GM20431 (cell line): ENCODE measurements around the gene PIGQ.
"Not testable (repeated sequence)": the region's sequence is repeated elsewhere in the genome, so short reads cannot be mapped to it uniquely, and the experiment has no call there.

Experiments
- in situ Hi-C: fragments of 300-500 bp; cut with MseI, MboI; formaldehyde crosslinking; loops from one replicate; pipeline ENCODE4 v1.15.0; 2020; ENCODE audit warnings: low sequenced_read_pairs; ENCODE audit not compliant: unreplicated experiment

Gene PIGQ

DNA sequence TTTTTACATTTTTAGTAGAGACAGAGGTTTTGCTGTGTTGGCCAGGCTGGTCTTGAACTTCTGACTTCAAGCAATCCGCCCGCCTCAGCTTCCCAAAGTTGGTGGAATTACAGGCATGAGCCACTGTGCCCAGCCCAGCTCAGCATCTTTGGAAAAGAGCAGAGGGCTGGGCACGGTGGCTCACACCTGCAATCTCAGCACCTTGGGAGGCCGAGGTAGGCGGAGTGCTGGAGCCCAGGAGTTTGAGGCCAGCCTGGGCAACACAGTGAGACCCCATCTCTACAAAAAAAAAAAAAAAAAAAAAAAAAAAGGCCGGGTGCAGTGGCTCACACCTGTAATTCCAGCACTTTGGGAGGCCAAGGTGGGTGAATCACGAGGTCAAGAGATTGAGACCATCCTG lies 27.9 kb downstream of the PIGQ start:
- in situ Hi-C loops, result not testable (repeated sequence)

DNA sequence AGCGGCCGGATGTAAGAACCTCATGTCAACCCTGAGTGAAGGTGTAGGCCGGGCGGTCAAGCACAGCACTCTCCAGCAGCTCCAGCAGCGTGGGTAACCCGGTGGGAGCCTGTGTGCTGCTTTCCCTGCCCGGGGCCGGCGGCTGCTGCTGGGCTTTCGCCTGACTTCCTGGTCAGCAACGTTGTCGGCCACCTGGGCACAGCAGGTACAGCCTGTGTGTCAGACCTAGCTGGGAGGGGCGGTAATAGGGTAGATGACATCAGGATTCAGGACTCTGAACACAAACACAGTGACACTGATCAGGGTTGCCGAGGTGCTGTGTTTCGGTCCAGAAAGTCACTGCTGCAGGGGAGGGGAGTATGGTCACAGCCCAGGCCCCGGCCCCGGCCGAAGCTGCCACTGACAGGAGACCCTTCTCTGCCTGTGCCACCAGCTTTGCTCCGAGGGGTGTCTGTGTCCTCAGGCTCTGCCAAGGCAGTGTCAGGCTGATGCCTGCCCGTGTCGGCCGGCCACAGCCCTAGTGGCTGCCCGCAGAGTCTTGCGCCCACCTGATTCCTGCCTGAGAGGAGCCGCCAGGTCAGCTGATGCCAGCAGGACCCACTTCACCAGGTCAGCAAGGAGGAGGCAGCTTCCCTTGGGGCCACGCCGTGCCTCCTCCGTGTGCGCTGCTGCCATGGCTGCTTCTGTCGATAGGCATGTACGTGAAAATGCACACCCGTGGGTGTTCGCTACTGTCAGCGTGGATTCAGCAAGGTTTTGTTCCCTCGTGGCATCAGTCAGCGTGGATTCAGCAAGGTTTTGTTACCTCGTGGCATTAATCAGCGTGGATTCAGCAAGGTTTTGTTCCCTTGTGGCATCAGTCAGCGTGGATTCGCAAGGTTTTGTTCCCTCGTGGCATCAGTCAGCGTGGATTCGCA lies 29.3 kb downstream of the PIGQ start:
- in situ Hi-C loops, result no loop called here

DNA sequence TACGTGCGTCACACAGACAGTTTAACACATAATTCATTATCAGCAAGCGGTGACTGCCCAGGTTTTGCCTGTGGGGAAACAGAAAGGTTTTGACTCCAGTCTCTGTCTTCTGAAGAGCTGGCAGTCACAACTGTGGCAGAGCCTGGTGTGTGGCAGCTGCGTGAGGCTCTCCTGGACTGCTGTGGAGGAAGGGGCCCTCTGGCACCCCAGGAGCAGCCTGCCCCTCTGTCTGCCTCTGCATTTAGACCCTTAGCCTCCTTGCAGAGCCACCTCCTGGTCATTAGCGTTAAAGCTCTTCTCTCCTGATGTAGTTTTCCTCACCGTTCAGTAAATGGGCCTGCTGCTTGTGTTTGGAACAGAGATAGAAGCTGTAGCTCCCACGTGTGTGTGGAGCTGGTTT lies 31.0 kb downstream of the PIGQ start:
- in situ Hi-C loops, result no loop called here

DNA sequence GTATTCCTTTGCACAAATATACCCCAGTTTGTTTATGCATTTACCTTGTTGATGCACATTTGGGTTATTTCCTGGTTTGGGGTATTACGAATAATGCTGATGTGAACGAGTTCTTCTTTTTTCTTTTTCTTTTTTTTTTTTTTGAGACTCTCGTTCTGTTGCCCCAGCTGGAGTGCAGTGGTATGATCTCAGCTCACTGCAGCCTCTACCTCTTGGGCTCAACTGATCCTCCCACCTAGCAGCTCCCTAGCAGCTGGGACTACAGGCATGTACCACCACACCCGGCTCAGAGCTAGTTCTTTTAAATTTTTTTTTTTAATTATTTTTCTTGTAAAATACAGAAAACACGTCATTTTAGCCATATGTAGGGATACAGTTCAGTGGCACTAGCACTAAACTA lies 34.2 kb downstream of the PIGQ start:
- in situ Hi-C loops, result no loop called here

DNA sequence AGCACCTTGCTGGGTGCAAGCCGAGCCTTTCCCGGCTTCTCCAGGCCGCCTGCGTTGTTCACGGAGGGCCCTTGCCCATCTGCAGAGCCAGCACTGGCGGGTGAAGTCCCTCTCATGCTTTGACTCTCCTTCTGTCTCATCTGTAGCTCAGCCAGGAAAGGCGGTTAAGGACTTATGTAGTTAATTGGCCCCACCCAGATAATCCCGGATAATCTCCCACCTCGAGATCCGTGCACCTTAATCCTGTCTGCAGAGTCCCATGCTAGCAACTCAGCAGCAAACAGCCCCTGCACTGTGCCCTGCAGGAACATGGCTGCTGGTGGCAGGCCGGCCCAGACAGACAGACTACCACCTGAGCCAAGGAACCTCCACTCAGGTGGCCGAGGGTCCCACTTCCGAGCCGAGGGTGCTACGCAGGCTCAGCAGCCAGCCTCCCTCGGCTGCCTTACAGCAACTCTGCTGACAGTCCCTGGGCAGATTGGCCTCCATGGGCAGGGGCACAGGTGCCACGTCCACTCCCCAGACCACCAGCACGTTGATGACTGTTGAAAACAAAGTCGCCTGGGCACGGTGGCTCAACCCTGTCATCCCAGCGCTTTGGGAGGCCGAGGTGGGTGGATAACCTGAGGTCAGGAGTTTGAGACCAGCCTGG lies 37.0 kb downstream of the PIGQ start:
- in situ Hi-C loops, result no loop called here

DNA sequence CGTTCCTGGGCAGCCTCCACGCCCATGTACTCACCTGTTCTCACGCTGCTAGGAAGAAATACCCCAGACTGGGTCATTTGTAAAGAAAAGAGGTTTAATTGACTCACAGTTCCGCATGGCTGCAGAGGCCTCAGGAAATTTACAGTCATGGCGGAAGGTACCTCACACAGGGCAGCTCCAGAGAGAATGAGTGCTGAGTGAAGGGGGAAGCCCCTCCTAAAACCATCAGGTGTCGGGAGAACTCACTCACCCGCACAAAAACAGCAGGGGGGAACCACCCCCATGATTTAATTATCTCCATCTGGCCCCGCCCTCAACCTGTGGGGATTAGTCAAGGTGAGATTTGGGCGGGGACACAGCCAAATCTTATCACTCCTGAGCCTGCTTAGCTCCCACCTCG lies 38.3 kb downstream of the PIGQ start:
- in situ Hi-C loops, result no loop called here

DNA sequence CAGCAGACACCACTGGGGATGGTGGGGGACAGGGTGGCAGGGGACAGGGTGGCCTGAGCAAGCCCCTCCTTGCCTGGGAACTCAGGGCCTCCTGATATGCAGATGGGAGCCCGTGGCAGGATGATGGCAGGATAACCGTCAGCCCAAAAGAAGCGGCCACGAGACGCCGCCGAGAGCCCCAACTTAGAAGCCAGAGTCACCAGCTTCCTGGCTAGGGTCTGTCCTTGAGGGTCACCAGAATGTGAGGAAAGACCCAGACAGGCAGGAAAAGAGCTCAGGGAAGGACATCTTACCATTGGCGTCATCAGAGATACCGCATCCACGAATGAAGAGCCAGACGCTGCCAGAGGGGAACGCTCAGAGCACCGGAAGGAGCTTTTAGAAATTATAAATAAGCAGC lies 39.5 kb downstream of the PIGQ start:
- in situ Hi-C loops, result no loop called here

DNA sequence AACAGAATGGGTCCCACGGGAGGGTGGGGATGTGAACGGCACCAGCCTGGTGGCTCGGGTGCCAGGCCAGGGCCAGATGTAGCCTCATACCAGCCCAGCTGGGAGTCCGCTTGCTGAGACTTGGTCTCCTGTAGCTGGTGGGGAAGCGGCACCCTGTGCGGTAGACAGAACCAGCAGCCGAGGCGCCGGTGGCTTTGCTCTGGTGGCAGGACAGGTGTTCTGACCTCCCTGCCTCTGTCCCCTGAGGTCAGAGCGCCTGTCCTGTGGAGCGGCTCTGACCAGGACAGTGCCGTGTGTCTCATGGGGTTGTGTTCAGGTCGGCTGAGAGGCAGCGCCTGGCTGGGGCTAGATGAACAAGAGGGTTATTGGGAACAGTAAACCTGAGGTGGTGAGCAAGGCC lies 40.2 kb downstream of the PIGQ start:
- in situ Hi-C loops, result no loop called here

DNA sequence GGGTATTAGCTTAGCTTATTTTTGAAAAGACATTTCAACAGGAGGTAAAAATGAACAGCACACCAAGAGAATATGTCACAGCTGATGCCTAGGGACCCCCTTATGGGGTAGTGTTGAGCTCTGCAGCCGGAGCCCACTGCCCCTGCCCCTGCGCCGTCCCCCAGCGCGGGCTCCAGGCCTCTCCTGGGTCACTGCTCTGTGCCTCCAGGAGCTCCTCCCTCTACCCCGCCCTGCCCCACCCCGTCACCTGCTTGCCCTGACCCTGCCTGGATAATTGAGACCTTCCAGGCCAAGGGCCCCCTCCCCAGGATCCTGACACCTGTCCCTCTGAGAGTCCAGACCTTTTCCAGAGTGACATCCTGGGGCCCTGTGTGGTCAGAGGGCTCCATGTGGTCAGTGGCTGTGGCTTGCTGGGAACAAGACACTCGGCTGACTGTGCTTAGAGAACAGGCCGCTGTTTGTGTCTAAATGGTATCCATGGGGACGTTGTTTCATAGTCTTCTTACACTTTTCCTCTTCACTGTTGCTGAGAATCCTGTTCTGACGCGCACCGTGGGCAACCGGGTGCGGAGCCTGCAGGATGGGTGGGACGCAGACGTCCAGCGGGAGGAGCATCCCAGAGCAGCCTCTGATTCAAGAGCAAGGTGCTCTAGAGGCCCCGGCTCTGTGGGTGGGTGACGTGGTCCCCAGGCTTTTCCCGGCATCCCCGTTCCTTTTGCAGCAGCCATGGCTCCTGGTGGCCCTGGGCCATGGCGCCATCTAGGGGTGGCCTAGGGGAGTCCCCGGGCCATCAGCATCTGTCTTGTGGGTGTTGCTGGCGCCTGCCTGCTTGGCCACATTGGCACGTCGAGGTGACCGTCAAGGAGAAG lies 41.0 kb downstream of the PIGQ start:
- in situ Hi-C loops, result no loop called here

DNA sequence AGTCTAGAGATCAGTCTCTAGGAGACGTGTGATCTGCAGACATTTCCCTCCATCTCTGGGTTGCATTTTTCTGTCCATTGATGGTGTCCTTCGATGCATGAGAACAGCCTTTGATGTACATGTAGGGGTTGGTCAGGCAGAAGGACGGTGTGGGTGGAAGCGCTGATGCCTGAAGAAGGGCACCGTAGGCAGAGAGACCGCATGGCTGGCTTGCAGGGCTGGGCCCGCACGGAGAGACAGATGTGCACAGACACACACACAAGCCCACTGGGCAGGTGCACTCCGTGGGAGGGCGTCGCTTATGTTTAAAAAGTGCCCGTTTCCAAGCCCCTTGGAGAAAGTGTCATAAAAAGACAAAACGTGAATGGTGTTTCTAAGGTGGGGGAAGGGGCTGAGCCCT lies 45.4 kb downstream of the PIGQ start:
- in situ Hi-C loops, result no loop called here

DNA sequence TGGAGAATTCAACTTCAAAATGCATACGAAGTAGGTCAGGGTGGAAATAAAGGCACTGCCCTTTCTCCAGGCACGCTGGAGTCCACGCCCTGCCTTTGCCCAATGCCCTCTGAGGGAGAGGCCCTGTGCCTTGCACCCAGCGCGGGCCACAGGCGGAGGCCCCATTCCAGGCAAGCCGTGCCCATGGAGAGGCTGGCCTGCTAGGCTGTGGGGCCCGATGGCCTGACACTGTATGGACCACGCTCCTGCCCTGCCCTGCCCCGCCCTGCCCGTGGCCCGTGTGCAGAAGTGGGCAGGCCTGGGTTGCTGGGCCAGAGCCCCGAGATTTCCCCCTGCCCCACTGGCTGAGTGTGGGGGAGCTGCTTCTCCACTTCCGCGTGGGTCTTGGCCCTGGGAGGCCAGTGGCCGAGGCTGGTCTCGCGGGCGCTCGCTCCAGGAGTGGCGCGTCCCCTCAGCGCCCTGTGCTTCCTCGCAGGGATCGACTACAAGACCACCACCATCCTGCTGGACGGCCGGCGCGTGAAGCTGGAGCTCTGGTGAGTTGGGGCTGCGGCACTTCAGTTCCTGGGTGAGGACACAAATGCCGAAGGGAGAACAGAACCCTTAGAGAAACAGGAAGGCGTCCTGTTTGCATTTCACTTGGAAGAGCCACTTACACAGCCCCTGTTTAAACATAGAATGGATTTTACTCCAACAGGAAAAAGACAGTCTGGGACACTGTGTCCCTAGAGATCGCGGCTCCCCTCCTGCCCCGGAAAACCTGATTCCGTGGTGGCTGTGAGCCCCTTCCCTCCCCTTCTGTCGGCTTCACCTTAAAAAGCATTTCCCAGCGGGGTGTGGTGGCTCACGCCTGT lies 47.2 kb downstream of the PIGQ start:
- in situ Hi-C loops, result no loop called here

DNA sequence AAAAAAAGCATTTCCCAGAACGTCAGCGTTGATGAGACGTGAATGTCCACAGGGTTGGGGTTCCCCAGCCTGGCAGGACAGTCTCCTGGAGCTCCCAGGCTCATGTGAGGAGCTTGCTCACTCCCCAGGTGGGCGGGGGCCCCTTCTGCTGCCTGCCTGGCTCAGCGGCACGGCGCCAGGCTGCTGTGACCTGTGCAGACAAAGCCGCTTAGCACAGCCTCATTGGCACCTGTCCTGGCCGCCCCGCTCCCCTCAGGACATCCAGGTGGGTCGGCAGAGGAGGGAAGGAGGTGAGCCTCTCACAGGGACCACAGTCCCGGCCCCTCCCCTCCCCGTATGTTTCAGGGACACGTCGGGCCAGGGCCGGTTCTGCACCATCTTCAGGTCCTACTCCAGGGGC lies 48.1 kb downstream of the PIGQ start:
- in situ Hi-C loops, result no loop called here

DNA sequence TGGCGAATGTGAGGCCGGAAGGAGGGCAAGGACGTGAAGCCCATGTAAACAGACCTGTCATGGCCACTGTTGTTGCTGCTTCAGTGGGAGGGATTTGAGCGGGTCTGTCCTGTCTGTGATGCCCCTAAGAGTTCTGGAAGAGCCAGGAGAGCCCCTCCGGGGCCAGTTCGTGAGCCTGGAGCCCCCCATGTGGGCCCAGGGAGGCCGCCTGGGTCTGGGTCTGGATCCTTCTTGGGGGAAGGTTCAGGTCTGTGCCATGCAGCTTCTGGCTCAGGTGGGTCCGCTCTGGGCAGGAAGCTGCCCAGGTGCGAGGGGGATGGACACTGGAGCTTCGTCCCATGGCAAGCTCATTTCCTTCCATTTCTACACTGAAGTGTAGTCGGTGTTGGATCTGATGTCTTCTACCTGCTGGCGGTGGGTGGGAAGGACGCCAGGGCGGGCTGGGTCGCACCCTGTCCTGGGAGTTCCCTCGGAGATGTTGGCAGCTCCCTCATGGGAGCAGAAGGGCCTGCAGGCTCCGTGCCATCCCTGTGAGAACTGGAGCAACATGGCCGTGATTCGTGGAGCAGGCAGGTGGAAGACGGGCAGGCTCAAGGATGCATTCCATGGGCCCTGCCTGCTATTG lies 49.8 kb downstream of the PIGQ start:
- in situ Hi-C loops, result no loop called here

DNA sequence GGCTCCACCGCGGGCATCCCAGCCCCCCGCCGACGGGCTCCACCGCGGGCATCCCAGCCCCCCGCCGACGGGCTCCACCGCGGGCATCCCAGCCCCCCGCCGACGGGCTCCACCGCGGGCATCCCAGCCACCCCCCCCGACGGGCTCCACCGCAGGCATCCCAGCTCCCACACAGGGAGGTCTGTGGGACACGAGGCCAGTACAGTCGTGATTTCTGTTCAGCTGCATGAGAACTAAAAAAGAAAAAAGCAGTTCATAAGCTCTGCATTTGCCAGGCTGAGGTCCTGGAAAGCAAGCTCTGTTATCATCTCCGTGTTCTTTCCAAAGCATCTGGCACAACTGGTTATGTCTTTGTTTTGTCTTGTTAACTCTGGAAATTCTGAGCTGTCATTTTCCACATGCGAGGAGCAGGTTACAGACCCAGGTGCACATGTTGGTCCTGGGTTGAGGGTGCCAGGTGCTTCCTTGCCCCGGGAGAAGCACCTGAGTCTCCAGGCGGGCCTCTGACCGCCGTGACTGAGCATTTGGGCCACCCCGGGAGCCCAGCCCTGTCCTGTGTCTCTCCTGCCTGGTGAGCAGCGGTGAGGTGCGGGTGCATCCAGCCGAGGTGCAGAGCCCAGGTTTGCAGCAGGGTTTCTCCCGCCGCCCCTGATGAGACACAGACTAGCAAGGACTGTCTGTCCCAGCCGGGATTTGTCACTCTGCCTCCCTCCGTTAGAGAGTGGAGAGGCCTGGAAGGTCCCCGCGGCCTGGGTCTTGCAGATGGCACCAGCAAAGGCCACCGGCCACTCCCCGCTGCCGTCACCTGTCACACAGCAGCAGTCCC lies 51.1 kb downstream of the PIGQ start:
- in situ Hi-C loops, result no loop called here

DNA sequence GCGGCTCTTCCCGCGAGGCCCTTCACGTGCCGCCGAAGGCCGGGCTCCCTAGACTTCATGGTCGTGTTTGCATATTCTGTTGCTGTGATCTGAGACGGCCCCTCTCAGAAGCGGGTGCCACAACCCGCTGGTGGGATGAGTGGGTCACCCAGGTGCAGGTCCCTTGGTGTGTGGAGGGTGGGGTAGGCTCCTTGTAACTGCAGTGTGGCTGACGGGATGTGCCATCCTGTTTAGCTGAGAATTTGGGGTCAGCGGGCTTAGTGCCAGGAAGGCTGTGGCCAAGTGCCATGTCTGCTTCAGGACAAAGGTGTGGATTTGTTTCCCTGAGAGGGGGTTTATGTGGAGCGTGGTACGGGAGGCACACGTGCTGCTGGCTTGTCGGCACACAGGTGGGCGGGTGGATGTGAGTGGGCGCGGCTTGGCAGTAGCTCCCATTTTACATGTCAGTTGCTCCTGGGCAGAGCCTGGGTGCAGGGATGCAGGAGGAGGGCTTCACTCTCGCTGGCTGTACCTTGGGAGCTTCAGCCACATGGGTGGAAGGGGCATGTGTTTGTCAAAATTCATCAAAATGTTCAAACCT lies 51.8 kb downstream of the PIGQ start:
- in situ Hi-C loops, result no loop called here

DNA sequence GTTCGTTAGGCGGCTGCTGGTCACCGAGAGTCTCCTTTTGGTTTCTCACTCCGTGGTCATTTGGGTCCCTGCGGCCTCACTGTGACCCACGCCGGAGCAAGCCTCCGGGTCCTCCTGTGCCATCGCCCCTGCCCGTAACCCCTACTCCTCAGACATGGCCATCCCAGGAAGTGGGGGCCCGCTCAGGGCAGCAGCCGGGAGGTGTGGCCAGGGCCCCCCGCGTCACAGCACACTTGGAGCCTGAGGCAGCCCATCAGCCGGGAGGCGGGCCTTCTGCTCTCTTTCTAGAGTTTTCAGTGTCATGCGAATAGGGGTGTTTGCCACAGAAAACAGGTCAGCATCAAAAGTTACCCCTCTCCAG lies 53.1 kb downstream of the PIGQ start:
- in situ Hi-C loops, result no loop called here

DNA sequence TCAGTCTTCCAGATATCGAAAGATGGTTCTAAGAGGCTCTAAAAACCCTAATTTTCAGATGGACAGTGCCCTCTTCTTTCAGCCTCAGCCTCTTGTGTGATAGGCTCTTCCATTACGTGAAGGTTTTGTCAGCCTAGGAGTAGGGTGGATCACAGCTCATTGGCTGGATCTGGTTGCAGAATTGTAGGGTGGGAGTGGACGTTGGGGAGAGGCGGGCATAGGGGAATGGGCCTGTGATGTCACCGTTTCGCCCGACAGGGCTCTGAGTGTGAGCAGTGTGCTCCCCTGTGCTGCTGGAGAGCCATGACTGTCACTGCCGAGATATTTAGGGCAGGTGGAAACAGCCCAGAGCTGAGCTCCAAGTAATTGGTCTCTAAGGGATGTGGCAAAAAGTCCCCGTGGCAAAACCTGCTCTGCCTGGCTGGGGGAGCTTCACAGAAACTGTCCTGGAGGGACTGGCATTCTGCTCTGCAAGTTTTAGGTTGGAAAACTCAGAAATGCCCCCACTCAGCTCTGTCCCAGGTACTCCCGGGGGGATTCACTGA lies 54.8 kb downstream of the PIGQ start:
- in situ Hi-C loops, result no loop called here
